ENCODE results near the gene HNF1B. TPM values are rescaled to one million over a fixed set of nuclear protein-coding genes. Genes with fewer than 3 reads are reported as not detected.

The HNF1B gene
- polyA plus RNA-seq, 1 of the 3 experiments (the other 2 are of a cell fraction) = not detected

DNA sequence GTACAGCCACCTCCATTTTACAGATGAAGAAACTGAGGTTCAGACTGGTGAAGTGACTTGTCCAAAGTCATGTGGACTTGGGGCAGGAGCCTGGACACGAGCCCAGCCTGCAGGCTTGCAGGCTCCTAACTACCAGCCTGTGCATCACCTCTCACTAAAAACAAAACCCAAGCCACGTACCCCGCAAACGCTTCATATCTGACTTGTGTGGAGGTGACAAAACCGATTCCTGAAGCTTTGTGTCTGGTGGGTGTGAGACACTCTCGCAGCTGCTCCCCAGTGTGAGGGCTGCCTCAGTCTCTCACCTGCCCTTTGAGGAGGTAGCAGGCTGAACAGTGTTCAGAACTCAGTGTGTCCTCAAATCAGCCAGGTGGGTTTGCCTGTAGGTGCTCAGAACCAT is 8.4 kb downstream of the HNF1B start:
- ChIA-PET POLR2A (no interaction called here), CTCF (no interaction called here)
- DNase-seq = no peak
- H3K27ac ChIP-seq (ENCODE audit: low read depth in 2 of 2, low read length in 1 of 2) = no peak overlapping the region
- no peaks in the 10 kb centered on the region for H3K36me3 ChIP-seq (replicated peaks in 1 of 2; ENCODE audit: control insufficient read depth in 1 of 2, insufficient read depth in 2 of 2, low read length in 1 of 2)
- H3K4me2 ChIP-seq = no peak overlapping the region
- peaks cover 24% of the 10 kb centered on the region; the same call in 1 of the 2 replicates for H3K27me3 ChIP-seq (ENCODE audit: insufficient read depth)
- WGBS (ENCODE audit: low lambda C conversion rate) = 43% methylated on average over 6 of the region's 6 CpGs
- no peak overlapping the region for H3K9ac ChIP-seq
- H3F3A ChIP-seq (replicated peaks; ENCODE audit: insufficient read depth) = no peaks in the 10 kb centered on the region
- no peak overlapping the region for H2AFZ ChIP-seq (ENCODE audit: low read depth)
- no peaks in the 10 kb centered on the region for H3K79me2 ChIP-seq (ENCODE audit: insufficient read depth)
- H4K20me1 ChIP-seq (ENCODE audit: insufficient read depth) = no peaks in the 10 kb centered on the region
- H3K4me3 ChIP-seq (ENCODE audit: low read depth in 2 of 2, low read length in 1 of 2) = no peak overlapping the region
- no peaks in the 10 kb centered on the region for H3K4me1 ChIP-seq (ENCODE audit: control insufficient read depth in 1 of 2, insufficient read depth in 2 of 2, low read depth in 1 of 2, low read length in 1 of 2)
- no peaks in the 10 kb centered on the region for H3K9me2 ChIP-seq
- no peaks in the 10 kb centered on the region for H3K9me3 ChIP-seq
- no peak for TF ChIP-seq RCOR1 (IDR thresholded peaks at IDR 0.05; ENCODE audit: low read length)
- TF ChIP-seq MEF2A (IDR thresholded peaks at IDR 0.05; ENCODE audit: borderline replicate concordance, low read depth) = no peak
- TF ChIP-seq, protein P1, sequence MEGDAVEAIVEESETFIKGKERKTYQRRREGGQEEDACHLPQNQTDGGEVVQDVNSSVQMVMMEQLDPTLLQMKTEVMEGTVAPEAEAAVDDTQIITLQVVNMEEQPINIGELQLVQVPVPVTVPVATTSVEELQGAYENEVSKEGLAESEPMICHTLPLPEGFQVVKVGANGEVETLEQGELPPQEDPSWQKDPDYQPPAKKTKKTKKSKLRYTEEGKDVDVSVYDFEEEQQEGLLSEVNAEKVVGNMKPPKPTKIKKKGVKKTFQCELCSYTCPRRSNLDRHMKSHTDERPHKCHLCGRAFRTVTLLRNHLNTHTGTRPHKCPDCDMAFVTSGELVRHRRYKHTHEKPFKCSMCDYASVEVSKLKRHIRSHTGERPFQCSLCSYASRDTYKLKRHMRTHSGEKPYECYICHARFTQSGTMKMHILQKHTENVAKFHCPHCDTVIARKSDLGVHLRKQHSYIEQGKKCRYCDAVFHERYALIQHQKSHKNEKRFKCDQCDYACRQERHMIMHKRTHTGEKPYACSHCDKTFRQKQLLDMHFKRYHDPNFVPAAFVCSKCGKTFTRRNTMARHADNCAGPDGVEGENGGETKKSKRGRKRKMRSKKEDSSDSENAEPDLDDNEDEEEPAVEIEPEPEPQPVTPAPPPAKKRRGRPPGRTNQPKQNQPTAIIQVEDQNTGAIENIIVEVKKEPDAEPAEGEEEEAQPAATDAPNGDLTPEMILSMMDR (IDR thresholded peaks at IDR 0.05) = no peak
- TF ChIP-seq GATA2 (CRISPR knock-in tag; IDR thresholded peaks at IDR 0.05) = no peak
- TF ChIP-seq, protein P2, sequence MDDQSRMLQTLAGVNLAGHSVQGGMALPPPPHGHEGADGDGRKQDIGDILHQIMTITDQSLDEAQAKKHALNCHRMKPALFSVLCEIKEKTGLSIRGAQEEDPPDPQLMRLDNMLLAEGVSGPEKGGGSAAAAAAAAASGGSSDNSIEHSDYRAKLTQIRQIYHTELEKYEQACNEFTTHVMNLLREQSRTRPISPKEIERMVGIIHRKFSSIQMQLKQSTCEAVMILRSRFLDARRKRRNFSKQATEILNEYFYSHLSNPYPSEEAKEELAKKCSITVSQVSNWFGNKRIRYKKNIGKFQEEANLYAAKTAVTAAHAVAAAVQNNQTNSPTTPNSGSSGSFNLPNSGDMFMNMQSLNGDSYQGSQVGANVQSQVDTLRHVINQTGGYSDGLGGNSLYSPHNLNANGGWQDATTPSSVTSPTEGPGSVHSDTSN (IDR thresholded peaks at IDR 0.05) = no peak
- TF ChIP-seq, protein P3, sequence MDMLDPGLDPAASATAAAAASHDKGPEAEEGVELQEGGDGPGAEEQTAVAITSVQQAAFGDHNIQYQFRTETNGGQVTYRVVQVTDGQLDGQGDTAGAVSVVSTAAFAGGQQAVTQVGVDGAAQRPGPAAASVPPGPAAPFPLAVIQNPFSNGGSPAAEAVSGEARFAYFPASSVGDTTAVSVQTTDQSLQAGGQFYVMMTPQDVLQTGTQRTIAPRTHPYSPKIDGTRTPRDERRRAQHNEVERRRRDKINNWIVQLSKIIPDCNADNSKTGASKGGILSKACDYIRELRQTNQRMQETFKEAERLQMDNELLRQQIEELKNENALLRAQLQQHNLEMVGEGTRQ (IDR thresholded peaks at IDR 0.05; ENCODE audit: borderline replicate concordance, low read depth, low read length) = no peak
- TF ChIP-seq TAF1 (IDR thresholded peaks at IDR 0.05; ENCODE audit: borderline replicate concordance, low read depth, low read length) = no peak
- no peak for TF ChIP-seq SMC3 (IDR thresholded peaks at IDR 0.05; ENCODE audit: low read depth, low read length)
- no peak for TF ChIP-seq ELF1 (IDR thresholded peaks at IDR 0.05)
- TF ChIP-seq FOXJ3 (CRISPR knock-in tag; IDR thresholded peaks at IDR 0.05) = no peak
- TF ChIP-seq RFX5 (IDR thresholded peaks at IDR 0.05; ENCODE audit: low read length) = no peak
- no peak for TF ChIP-seq TEAD4 (IDR thresholded peaks at IDR 0.05; ENCODE audit: borderline replicate concordance, insufficient read depth)
- no peak for TF ChIP-seq MXI1 (IDR thresholded peaks at IDR 0.05; ENCODE audit: low read depth, low read length)
- TF ChIP-seq NRF1 (IDR thresholded peaks at IDR 0.05; ENCODE audit: low read depth, low read length) = no peak
- TF ChIP-seq CHD2 (IDR thresholded peaks at IDR 0.05; ENCODE audit: low read length, partially characterized antibody) = no peak
- TF ChIP-seq TCF12 (IDR thresholded peaks at IDR 0.05) = no peak
- TF ChIP-seq NFIC (IDR thresholded peaks at IDR 0.05; ENCODE audit: borderline replicate concordance) = no peak
- TF ChIP-seq, protein P4, sequence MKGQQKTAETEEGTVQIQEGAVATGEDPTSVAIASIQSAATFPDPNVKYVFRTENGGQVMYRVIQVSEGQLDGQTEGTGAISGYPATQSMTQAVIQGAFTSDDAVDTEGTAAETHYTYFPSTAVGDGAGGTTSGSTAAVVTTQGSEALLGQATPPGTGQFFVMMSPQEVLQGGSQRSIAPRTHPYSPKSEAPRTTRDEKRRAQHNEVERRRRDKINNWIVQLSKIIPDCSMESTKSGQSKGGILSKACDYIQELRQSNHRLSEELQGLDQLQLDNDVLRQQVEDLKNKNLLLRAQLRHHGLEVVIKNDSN (IDR thresholded peaks at IDR 0.05; ENCODE audit: borderline replicate concordance, low read depth) = no peak
- no peak for TF ChIP-seq EZH2phosphoT487 (IDR thresholded peaks at IDR 0.05; ENCODE audit: borderline replicate concordance, low read depth)

All from SK-N-SH (cell line).